ENCODE measurements around the gene TSEN2.
"Not testable (repeated sequence)": the region's sequence is repeated elsewhere in the genome, so short reads cannot be mapped to it uniquely, and the experiment has no call there.

The TSEN2 gene

DNA sequence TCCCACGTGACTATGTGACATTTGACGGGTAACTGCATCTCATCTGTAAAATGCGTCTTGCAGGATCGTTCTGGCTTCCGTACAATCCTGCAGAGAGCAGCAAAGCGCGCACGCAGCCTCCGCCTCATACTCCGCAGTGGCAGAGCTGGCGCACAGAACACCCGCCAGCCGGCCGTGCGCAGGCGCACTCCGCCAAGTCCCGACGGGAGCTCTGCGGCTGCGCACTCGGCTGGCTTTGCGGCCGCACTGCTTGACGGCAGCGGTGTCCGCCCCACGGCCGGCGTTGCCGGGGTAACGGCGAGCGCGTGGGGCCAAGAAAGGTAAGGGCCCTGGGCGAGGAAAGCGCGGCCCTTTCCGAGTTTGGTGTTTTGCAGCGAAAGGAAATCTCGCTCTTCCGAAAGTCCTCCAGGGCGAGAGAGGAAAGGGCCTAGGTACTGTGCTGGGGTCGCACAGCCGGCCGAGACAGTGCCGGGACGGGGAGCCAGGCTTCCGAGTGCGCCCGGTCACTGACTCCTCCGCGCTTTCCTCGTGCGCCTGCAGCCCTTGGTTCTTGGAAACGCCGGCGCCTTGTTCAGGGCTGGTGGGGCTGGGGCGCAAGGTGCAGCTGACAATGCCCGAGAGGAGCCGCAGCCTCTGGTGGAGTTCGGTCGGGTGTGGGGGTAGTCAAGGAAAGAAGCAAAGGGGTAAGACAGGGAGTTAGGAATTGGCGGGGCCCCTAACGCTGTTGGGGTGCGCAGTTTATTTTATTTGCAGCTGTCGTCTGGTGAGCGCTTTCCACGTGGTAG is at the start of gene TSEN2:
Gene TSEN2, plus strand, starts transcription at position 283 of the 785 bp plus-strand sequence. CDS start 5,321 bp downstream, outside the sequence.
- peak; percentile 95 for DNase-seq

DNA sequence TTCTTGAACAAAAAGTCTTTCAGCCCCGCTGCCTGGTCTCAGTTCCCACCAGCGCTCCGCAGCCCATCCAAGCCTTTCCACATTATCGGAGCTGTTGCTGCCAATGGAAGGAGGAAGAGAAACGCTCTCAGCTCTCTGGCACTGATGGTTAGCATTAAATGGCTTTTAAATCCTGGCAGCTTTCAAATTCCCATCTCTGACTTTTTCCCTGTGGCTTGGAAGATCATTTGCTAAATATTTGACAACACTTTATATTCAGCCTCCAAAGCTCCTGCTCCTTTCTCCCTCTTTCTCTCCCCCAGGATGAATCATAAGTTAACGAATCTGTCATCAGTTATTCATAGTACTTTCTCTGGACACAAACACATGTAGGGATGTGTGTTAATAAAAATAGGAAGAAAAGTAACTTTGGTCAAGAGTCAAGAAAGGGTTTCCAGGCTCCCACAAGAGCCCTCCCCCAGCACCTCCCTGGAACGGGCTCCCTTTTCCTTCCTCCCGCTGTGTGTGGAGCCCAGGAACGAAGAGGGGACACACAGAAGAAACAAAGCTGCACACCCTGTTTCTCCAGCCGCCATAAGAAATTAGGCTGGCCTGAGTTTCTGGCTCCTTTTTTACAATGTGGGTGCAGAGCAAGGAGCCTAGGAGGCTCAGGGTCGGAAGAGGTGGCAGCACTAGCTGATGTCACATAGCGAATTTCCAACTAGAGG is 47.6 kb upstream of the TSEN2 start:
- DNase-seq = no peak

DNA sequence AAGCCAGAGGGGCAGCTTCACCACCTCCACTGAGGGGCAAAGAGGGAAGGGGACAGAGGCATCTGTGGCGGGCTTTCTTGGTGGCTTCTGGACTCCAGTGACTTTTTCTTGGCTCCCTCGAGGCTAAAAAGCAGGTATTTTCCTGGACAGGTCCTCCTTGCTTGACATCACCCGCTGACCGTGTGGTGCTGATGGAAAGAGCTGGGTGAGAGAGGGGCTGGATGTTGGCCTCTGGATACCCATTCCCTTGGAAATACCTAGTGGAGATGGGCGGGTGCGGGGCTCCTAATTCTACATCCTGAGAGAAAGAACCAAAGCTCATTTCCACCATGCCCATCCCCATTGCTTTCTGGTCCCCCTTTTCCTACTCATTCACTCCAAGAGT is 47.1 kb upstream of the TSEN2 start:
- no peak for DNase-seq

DNA sequence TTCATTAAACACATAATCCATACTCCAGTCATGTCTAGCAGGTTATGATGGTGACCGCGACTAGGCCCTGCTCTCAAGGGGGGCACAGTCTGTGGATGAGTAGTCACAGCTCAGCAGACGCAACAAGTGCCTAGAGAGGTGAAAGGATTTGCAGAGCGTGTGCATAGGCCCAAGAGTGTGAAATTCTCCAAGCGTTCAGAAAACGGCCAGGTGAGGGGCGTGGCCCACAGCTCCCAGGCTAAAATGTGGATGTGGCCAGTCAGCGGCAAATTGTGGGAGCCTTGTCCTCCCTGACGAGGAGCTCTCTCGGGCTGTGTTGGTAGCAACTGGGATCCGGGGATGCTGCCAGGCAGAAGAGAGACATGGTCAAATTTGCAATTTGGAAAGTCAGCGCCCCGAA is 46.4 kb upstream of the TSEN2 start:
- DNase-seq = no peak

DNA sequence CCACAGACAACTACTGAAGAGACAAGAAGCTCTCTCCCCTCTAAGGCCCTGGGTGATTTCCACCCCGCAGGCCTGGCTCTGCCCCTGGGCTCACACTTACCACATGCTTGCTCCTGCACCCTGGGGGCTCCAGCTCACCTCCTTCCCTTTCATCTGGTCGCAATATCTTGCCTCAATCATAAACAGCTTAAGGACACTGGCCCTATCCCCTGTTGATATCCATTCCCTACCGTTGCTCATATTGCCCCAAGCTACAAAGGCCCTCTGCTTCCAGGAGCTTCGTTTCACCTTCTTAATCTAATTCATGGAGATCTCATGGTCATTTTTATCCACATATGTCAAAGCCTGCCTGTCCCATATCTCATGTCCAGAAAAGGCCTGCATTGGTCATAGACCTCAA is 46.0 kb upstream of the TSEN2 start:
- DNase-seq = no peak

DNA sequence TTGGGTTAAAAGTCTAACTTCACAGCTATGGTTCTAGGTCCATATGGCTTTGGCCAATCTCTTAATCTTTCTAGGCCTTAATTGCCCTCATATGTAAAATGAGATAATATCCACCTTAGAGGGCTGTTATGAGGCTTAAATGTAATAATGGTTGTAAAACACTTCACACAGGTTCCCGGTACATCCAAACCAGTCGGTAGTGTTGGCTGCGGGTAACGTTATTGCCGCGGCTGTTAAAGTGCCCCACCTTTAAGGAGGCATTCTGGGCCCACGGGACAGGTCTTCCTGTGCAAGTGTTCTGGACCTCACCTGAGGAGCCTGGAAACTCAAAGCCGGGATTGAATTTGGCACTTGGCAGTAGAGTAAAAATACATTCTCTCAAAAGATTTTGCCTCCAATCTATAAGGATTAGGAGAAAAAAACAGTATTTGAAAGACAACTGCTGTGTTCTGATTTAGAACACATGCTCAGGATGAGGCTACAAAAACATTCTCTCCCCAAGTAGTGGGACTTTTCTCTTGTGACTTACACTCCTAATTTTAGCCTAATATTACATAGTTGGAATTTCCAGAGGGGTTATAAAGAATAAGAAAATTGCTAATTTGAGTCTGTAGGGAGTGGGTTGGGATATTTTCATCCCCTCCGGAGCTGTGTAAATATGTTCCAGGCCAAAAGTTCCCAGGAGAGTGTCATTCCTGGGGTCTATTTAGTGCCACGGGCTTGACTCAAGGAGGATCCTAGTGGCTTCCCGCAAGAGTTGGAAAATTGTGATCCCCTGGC is 44.9 kb upstream of the TSEN2 start:
- DNase-seq = no peak

DNA sequence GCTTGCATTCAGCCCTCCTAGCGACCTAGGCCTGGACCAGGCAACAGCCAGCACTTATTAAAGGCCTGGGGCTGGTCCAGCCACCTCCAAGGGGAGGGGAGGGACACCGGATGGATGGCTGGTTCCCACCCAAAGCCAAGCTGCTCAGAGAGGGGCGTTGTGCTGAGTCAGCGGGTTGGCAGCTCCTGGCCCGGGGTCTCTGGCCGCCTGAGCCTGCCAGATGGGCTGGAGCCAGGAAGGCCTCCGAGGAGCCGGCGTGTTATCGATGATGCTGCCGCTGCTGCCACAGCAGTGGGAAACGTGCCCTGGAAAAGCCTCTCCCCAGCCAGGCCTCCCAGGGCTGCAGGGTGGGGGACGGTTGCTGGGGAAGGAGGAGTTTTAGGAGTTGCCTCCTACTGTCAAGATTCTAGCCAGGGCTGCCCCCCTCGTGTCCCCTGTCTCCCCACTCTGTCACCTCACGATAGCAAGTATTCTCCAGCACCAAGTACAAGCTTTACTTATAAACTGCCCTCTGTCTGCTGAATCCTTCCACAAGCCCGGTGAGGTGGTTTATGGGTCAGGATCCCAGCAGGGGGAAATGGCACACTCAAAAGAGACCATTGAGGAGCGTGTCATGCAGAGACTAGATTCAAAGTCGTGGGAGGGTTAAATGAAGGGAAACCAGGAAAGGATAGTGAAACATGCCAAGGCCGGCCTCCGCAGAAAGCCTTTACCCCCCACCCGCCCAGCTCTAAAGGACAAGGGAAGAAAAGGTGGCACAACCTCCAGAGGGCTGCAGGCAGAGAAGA is 43.2 kb upstream of the TSEN2 start:
- DNase-seq = no peak

DNA sequence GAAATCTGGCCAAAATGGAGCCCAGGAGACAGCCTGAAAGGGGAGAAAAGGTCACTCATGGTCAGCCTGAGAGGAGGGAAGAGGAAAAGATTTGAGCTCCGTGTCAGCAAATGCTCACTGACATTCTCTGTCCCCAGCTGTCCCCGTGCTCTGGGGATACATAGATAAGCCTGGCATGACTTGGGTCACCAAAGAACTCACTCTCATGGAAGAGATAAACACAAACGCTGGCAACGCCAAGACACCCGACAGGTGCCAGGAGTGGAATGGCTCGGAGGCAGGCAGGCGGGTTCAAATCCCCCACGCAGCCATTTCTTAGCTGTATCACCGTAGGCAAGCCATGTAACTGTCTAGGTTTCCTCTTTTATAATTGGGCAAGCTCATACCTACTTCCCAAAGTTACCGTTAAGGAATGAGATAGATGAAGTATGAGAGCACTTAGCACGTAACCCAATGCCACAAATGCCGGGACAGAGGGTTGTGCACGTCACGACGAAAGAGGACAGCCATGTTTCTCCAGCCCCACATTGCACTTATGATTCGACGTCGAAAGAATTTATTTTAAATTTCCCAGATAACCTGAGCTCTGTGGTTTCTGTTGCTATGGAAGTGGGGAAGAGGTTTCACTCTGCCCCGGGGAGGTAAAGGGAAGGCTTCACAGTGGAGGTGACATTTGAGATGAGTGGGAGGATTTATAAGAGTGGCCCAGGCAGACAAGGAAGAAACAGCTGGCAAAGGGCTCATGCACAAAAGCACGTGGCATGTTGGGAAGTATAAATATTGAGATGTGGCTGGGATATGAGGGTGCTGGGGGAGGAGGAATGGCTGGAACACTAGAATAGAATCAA is 41.4 kb upstream of the TSEN2 start:
- no peak for DNase-seq

DNA sequence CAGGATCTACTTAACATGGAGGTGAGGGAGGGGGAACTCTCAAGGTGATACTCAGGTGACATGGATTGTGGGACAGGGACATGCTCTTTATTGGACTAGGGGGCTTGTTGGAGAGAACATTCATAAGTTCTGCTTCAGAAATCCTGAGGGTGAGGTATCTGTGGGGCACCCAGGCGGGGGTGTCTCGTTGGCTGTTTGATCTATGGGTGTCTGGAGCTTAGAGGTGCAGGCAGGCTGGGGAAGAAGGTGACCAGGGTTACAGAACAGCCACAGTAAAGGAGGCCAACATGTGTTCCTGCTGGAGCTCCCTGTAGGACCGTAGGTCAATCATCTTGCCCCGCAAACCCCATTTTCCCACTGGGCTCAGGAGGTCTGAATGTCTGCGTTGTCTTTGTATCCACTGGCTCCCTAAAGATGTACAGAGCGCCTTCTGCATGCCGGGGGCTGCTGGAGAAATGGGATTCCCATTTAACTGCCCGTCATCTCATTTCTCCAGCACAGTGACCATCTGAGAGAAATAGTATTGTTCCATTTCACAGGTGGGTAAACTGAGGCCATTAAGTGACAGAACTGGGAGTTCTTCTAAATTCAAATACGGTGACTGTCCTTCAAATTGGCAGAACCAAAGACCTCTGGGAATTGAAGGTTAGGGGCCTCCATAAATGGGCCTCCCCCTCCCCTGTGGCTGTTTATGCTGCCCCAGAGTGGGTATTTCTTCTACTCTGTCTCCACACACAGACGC is 40.3 kb upstream of the TSEN2 start:
- DNase-seq = no peak

DNA sequence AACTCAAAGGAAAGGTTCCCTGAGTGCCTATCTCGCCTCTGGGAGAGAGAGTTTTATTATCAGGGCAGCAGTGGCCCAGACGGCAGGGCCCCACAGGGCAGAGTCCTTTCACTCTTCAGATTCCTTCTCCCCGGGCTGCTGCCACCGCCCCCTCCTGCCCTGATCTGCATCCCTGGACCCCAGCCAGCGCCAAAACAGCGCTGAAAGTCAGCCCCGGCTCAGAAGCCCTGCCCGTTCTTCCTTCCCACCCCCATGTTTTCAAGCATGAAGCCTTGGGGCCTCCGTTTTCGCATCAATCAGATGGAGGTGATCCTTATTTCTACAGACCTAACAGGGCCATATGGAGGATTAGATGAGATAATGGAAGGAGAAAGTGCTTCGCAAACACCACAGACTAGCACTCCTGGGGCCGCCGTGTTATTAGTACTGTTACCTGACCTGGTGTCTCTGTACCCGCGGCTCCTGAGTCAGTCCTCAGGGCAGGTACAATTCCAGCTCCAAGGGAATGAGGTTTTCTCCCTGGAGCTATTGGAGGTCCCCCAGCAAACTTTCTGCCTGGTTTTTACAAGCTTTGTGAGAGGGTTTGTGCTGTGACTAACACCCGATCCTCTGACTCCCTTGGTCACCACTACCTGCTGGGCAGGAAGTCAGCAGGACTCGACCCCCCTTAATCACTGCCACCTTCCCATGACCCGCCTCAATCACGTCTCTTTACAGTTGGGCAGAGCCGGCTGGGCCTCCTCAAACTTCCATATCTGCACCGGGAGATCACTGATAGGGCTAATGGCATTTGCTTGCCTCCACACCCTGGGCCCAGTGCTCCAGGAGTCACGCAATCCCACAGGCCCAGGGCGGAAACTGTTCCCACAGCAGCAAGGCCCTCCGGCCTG is 39.5 kb upstream of the TSEN2 start:
- DNase-seq = no peak

DNA sequence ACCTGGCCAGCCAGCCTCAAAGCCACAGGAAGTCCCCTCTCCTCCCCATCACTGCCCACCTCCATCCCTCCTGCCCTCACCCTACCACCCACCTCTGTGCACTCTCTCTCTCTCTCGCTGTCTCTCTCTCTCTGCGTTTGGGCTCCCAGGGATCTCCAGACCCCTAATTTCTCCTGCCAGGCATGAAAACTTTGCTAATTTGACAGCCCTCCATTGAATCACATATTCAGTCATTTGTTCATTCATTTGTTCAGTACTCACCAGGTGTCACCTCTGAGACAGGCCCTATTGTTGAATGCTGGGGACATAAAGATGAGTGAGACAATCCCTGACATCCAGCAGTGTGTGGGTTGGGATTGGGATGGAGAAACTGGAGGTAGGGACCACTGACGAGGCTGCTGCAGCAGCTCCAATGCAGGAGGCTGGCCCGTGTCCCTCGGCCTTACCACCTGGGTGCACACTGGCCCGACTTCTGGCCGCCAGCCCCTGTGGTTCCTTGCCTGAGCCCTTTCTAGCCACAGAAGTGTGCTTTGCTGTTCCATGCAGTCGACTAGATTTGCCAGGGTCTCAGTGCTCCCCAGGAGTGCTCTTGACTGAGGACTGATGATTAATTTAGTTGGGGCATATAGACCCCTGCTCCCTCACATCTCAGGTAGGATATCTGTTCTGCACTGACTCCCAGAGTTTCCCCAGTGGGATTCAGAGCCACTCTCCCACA is 38.6 kb upstream of the TSEN2 start:
- DNase-seq = no peak

DNA sequence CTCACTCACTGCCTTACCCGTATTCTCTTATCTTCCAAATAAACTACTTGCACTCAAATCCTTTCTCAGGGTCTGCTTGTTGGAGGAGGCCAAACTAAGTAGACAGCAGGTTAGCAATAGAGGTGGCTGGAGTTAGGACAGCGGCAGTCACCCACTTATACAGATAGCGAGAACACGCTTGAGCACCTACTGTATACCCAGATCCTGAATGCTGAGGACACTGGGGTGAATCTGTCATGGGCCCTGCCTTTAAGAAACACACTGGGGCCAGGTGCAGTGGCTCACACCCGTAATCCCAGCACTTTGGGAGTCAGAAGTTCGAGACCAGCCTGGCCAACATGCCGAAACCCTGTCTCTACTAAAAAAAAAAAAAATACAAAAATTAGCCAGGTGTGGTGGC is 38.0 kb upstream of the TSEN2 start:
- DNase-seq = no peak

DNA sequence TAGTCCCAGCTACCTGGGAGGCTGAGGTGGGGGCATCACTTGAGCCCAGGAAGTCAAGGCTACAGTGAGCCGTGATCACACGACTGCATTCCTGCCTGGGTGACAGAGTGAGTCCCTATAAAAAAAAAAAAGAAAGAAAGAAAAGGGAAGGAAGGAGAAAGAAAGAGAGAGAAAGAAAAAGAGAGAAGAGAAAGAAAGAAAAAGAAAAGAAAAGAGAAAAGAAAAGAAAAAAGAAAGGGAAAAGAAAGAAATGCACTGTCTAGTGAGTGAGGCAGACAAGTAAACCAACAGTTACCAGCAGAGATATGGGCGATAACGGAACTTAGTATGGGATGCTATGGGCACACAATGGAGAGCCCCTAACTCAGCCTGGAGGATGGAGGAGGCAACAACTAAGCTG is 37.2 kb upstream of the TSEN2 start:
- DNase-seq = no peak

DNA sequence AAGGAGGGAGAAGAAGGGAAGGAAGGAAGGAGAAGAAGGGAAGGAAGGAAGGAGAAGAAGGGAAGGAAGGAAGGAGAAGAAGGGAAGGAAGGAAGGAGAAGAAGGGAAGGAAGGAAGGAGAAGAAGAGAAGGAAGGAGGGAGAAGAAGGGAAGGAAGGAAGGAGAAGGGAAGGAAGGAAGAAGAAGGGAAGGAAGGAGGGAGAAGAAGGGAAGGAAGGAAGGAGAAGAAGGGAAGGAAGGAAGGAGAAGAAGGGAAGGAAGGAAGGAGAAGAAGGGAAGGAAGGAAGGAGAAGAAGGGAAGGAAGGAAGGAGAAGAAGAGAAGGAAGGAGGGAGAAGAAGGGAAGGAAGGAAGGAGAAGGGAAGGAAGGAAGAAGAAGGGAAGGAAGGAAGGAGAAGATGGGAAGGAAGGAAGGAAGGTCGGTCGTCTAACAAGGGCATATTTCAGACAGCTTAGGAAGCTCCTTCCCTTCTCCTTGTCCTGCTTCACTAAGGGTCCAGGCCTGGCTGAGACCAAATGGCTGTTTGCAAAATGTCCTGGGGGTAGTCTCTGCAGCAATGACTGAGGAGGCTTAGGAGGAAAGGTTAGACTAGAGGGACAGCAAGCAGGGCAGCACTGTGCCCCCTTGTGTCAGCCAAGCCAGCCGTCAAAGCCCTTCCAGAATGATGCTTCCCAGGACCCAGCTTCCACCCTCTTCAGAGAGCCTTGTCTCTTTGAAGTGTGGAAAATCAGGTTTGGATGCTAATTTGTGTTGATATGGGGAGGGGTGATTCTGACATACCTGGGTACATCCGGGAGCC is 35.7 kb upstream of the TSEN2 start:
- not testable (repeated sequence) for DNase-seq

DNA sequence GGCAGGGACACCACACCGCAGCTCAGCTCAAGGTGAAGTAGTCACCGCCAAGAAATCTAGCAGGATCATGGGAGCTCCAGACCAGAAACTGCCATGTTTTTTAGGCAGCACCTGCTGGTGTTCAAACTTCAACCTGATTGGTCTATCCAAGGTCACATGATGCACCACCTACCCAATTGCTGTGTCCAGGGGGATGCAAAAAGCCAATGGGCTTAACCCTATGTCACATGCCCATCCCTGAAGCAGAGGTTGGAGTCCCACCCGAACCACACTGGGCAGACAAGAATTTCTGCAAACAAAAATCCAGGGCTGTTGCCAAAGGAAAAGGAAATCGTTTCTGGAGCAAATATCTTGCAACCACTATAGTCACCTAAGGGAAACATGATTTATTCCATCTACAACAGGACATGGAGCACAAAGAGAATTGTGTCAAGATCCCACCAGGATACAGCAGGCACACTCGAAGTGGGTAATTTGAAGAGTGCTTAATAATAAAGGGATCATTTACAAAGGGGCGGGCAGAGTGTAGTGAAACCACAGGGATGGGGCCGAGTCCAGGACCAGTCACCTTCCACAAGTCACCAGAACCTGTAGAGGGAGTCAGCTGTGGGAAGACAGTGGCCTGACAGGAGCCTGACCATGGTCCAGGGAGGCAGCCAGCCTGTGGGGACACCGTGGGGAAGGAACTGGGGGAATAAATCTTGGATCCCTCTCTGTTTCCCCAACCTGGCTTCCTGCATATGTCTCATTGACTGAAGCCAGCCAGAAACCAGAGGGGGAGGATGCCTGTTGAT is 34.2 kb upstream of the TSEN2 start:
- no peak for DNase-seq

DNA sequence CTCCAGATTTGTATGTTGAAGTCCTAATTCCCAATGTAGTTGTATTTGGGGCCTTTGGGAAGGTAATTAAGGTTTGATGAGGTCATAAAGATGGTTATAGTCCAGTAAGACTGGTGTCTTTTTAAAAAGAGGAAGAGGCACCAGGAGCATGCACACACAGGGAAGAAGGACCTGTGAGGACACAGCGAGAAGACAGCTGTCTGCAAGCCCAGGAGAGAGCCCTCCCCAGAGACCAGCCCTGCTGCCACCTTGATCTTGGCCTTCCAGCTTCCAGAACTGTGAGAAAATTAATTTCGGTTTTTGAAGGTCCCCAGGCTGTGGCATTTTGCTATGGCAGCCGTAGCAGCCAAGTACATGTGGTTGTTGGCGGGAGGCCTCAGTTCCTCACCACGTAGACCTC is 32.8 kb upstream of the TSEN2 start:
- peak; percentile 59 for DNase-seq

DNA sequence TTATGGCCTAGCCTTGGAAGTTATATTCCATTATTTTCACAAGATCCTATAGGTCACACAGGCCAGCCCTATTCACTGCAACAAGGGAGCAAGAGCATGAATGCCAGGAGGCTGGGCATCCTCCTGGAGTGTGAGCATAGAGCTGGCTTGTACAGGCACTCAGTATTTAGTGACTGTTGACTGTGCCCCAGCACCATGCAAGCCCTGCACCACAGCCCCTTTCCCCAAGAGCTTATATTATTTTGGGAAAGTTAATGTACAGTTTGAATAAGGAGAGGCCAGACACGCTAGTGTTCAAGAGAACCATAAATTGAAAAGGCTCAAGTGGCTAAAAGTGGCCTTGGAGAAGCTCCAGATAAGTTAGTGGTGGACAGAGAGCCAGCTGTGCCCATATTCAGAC is 32.3 kb upstream of the TSEN2 start:
- no peak for DNase-seq

All from MV-4-11 (cell line).